Left ventricle myocardium inferior (tissue), 1 donor: ENCODE measurements around the gene SPTLC1. TPM values are rescaled to one million over a fixed set of nuclear protein-coding genes. Genes with fewer than 3 reads are reported as not detected.

Experiments
- DNase-seq: peaks from one replicate; pipeline ENCODE4 v3.0.0-alpha.2; 2020
- H3K27ac ChIP-seq: fragments of 200-600 bp; replicated peaks from 2 replicates; pipeline ENCODE4 v1.8.0; 2021
- H3K27me3 ChIP-seq: fragments of 200-600 bp; 2 replicates; pipeline ENCODE4 v1.8.0; 2021; ENCODE audit warnings: low read depth
- H3K36me3 ChIP-seq: fragments of 200-600 bp; 2 replicates; pipeline ENCODE4 v1.8.0; 2021
- H3K4me1 ChIP-seq: fragments of 200-600 bp; 2 replicates; pipeline ENCODE4 v1.8.0; 2021
- H3K4me3 ChIP-seq: fragments of 200-600 bp; 2 replicates; pipeline ENCODE4 v1.8.0; 2021; ENCODE audit warnings: mild to moderate bottlenecking, moderate library complexity
- H3K9me3 ChIP-seq: fragments of 200-600 bp; replicated peaks from 2 replicates; pipeline ENCODE4 v1.8.0; 2021
- intact Hi-C: fragments of 100-400 bp; cut with micrococcal nuclease; formaldehyde crosslinking; loops from one replicate; pipeline ENCODE4 v1.11.0; 2022
- total RNA-seq: library from RNA; stranded (reverse); fragmentation: NEBNext Ultra II Directional; extraction: Animal tissue kit (Norgen Biotek cat#: 25700); gene quantifications from one replicate; pipeline ENCODE4 v1.2.1, GENCODE V29; 2021
- TF ChIP-seq, protein P1 (sequence below): fragments of 200-600 bp; IDR thresholded peaks from 2 replicates; pipeline ENCODE4 v1.8.0; 2021; ENCODE audit warnings: antibody characterized with exemption, mild to moderate bottlenecking, borderline replicate concordance
- donor health status: DM: no; HTN: yes; CAD: no; lungs with severe emphysema.

The SPTLC1 gene
- total RNA-seq, 1 donor from 2014 or later = 21.9 TPM

DNA sequence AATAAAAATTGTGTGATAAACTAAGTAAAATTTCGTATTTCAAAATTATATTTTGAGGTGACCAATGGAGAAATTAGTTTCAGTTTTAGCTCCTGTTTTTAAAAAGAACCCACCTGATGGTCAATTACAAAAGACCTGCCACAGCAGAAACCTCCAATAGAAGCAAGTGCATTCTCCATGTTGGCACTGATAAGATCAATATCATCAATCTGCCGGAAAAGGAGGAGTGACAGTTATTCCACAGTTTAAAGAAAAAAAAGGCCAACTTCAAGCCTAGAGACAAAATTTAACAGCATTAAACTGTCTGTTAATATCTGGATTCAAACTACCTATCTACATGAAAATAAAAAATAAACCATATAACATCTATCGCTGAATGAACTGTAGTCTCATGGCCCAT is 67.7 kb downstream of the SPTLC1 start:
- peaks cover 15% of the 10 kb centered on the region for H3K9me3 ChIP-seq
- TF ChIP-seq, protein P1, sequence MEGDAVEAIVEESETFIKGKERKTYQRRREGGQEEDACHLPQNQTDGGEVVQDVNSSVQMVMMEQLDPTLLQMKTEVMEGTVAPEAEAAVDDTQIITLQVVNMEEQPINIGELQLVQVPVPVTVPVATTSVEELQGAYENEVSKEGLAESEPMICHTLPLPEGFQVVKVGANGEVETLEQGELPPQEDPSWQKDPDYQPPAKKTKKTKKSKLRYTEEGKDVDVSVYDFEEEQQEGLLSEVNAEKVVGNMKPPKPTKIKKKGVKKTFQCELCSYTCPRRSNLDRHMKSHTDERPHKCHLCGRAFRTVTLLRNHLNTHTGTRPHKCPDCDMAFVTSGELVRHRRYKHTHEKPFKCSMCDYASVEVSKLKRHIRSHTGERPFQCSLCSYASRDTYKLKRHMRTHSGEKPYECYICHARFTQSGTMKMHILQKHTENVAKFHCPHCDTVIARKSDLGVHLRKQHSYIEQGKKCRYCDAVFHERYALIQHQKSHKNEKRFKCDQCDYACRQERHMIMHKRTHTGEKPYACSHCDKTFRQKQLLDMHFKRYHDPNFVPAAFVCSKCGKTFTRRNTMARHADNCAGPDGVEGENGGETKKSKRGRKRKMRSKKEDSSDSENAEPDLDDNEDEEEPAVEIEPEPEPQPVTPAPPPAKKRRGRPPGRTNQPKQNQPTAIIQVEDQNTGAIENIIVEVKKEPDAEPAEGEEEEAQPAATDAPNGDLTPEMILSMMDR = no peak
- no peak for DNase-seq
- intact Hi-C loops = no loop called here
- no peak overlapping the region for H3K4me3 ChIP-seq
- H3K27me3 ChIP-seq = no peaks in the 10 kb centered on the region
- no peak overlapping the region for H3K27ac ChIP-seq
- H3K36me3 ChIP-seq = peaks cover 74% of the 10 kb centered on the region
- no peaks in the 10 kb centered on the region for H3K4me1 ChIP-seq

DNA sequence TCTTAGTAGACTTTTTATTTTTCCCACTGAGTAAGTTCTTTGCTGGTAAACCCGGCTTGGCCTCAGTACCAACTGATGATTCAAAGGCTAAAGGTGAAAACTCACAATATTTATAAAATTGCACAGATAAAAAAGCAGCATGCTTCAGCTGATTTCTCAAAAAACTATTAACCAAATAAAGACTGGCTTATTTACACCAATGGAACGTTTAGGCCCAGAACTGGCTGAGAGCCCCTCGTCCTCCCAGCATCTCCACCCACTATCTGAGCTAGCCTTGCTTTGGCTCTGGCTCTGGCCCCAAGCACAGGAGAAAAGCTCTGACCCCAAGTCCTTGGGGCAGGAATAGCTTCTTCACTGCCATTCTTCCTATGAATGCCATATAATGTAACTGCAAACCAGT is 68.5 kb downstream of the SPTLC1 start:
- intact Hi-C loops = no loop called here
- H3K27me3 ChIP-seq = no peaks in the 10 kb centered on the region
- no peak for DNase-seq
- TF ChIP-seq, protein P1 = no peak
- H3K4me3 ChIP-seq = no peak overlapping the region
- H3K36me3 ChIP-seq = peaks cover 74% of the 10 kb centered on the region
- peaks cover 16% of the 10 kb centered on the region for H3K9me3 ChIP-seq
- H3K27ac ChIP-seq = no peak overlapping the region
- H3K4me1 ChIP-seq = no peaks in the 10 kb centered on the region

DNA sequence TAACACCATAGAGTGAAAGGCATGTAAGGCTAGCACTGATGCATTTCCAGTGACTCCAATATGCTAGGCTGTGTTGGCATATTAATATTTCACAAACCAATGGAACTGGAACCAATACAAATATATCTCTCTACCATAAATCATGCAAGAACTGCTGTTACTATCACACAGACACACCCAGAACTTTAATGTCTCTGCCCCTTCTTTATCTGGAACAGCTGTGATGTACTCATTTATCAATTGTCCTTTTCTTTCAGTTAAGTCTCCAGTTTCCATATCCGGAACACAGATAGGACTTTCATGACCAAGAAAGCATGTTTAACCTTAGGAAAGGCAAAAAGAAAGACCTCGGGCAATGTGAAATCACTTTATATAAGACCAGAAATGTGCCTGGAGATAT is 70.3 kb downstream of the SPTLC1 start:
- Histone ChIP-seq H3K4me1 (no peaks in the 10 kb centered on the region), H3K27me3 (no peaks in the 10 kb centered on the region), H3K27ac (no peak overlapping the region), H3K9me3 (peaks cover 22% of the 10 kb centered on the region), H3K4me3 (no peak overlapping the region), H3K36me3 (peaks cover 84% of the 10 kb centered on the region)
- TF ChIP-seq, protein P1 = no peak
- intact Hi-C loops = no loop called here
- DNase-seq = no peak

DNA sequence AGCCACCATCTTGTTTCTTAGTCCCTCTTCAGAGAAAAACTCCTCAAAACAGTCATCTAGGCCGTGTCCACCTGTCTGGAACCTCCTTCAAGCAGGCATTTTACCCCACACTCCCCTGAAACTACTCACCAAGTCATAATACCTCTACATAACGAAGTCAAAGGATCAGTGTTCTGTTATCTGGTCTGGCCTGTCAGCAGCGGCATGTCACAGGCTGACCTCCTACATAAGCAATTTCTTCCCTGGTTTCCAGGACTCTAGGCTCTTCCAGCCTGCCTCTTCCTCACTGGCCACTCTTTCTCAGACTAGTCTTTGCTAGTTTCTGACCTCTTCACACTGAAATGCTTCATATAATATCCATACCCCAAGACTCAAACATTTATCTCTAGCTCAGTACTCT is 72.2 kb downstream of the SPTLC1 start:
- intact Hi-C loops = no loop called here
- H3K27ac ChIP-seq = no peak overlapping the region
- TF ChIP-seq, protein P1 = no peak
- H3K4me3 ChIP-seq = no peak overlapping the region
- no peaks in the 10 kb centered on the region for H3K27me3 ChIP-seq
- no peaks in the 10 kb centered on the region for H3K4me1 ChIP-seq
- DNase-seq = no peak
- peaks cover 22% of the 10 kb centered on the region for H3K9me3 ChIP-seq
- H3K36me3 ChIP-seq = peaks cover 77% of the 10 kb centered on the region

DNA sequence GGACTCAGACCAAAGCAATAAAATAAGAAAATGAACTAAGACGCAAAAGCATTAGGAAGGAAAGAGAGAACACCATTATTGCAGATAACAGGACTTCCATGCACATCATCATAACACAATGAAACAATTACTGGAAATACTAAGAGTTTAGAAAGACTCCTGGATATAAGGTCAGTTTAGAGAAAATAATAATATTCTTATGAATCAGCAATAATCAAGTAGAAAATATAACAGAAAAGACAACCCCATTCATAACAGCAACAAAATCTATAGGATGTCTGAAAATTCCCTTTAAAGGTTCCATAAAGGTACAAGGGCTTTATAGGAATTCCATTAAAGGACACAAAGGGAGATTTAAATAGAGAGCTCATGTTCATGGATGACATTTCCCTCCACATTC is 73.0 kb downstream of the SPTLC1 start:
- Histone ChIP-seq H3K36me3 (peaks cover 78% of the 10 kb centered on the region), H3K9me3 (peaks cover 22% of the 10 kb centered on the region), H3K4me3 (no peak overlapping the region), H3K4me1 (peaks cover 3% of the 10 kb centered on the region), H3K27me3 (no peaks in the 10 kb centered on the region), H3K27ac (no peak overlapping the region)
- TF ChIP-seq, protein P1 = no peak
- no peak for DNase-seq
- intact Hi-C loops = no loop called here

DNA sequence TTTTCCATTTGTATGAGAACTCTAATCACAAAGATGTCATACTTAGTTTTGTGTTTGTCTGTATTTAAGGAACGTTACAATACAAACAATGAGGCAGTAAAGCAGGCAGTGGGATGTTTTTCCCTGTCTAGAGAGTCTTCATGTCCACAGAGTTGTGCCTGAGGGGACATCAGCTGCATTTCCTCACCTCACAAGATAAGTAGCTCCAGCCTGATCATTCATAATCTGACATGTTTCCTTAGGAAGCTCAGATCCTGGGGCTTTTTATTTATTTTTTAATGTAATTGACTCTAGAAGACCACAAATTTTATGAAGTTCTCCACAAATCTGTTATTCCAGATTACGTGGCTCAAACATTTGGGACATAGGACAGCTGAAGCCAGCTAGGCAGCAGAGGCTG is 78.5 kb downstream of the SPTLC1 start:
- DNase-seq = no peak
- intact Hi-C loops = no loop called here
- H3K36me3 ChIP-seq = peaks cover 66% of the 10 kb centered on the region
- TF ChIP-seq, protein P1 = no peak
- peak overlapping the region; percentile 5 for H3K4me3 ChIP-seq
- H3K27ac ChIP-seq = peak overlapping the region; percentile 68
- peaks cover 8% of the 10 kb centered on the region for H3K4me1 ChIP-seq
- peaks cover 7% of the 10 kb centered on the region for H3K9me3 ChIP-seq
- no peaks in the 10 kb centered on the region for H3K27me3 ChIP-seq
